GM21515 (cell line): ENCODE measurements around the gene CPEB4.

ENCODE experiments used
- ATAC-seq: cut with Tn5 transposase; IDR thresholded peaks from one replicate; pipeline ENCODE4 v1.9.1; 2021; ENCODE audit not compliant: unreplicated experiment

The CPEB4 gene

GRCh38 chr5:173941102-173941501, 53.0 kb downstream of the CPEB4 start:
- no peak for ATAC-seq

- ATAC-seq, result no peak
Measured at GRCh38 chr5:173941758-173942401, 53.7 kb downstream of the CPEB4 start.

GRCh38 chr5:173944511-173944910, 56.4 kb downstream of the CPEB4 start:
- no peak for ATAC-seq

GRCh38 chr5:173945160-173945559, 57.0 kb downstream of the CPEB4 start:
- ATAC-seq, result no peak

- ATAC-seq, result no peak
Measured at GRCh38 chr5:173946323-173946722, 58.2 kb downstream of the CPEB4 start.

GRCh38 chr5:173950829-173951228, 62.7 kb downstream of the CPEB4 start:
- no peak for ATAC-seq

GRCh38 chr5:173953528-173954090, 65.5 kb downstream of the CPEB4 start:
- no peak for ATAC-seq

GRCh38 chr5:173954671-173955521, 66.7 kb downstream of the CPEB4 start:
- ATAC-seq, result no peak

GRCh38 chr5:173960986-173961385, 72.8 kb downstream of the CPEB4 start:
- no peak for ATAC-seq

GRCh38 chr5:173961418-173961817, 73.3 kb downstream of the CPEB4 start:
- ATAC-seq, result no peak

- no peak for ATAC-seq
Measured at GRCh38 chr5:173962436-173962972, 74.4 kb downstream of the CPEB4 start.

- no peak for ATAC-seq
Measured at GRCh38 chr5:173963182-173963838, 75.2 kb downstream of the CPEB4 start.

- no peak for ATAC-seq
Measured at GRCh38 chr5:173963867-173964441, 75.8 kb downstream of the CPEB4 start.

- ATAC-seq, result no peak
Measured at GRCh38 chr5:173964506-173964905, 76.4 kb downstream of the CPEB4 start.

GRCh38 chr5:173967241-173967640, 79.1 kb downstream of the CPEB4 start:
- ATAC-seq, result no peak

- ATAC-seq, result no peak
Measured at GRCh38 chr5:173968154-173968797, 80.1 kb downstream of the CPEB4 start.

GRCh38 chr5:173969167-173970049, 81.3 kb downstream of the CPEB4 start:
- ATAC-seq, result no peak

GRCh38 chr5:173970878-173971650, 82.9 kb downstream of the CPEB4 start:
- ATAC-seq, result no peak
